Articular chondrocyte of knee joint (primary cell): ENCODE measurements around the gene UBE2N. TPM values are rescaled to one million over a fixed set of nuclear protein-coding genes. Genes with fewer than 3 reads are reported as not detected.

ENCODE experiments used
- small RNA-seq: library from RNA; depleted of rRNA; stranded (forward); fragments of <200 nt; gene quantifications from one replicate; pipeline ENCODE3, GENCODE V24; 2012
- total RNA-seq: library from RNA; depleted of rRNA; stranded (reverse); fragments of >200 nt; gene quantifications from 2 replicates; pipeline ENCODE4 v1.2.3, GENCODE V29; 2012

UBE2N gene
- 54.5 and 62.6 TPM in 2 replicates for total RNA-seq

GRCh38 chr12:93441617-93442410 is at the start of gene UBE2N:
UBE2N (minus strand) TSS chr12:93441947; CDS start chr12:93441884, 63 bp downstream.

GRCh38 chr12:93467351-93468007 is 25.7 kb upstream of the UBE2N start, which contains the start of gene MRPL42:
MRPL42 (plus strand) TSS chr12:93467514; CDS start chr12:93469286, 1,772 bp downstream.

GRCh38 chr12:93377252-93378195 is 64.2 kb downstream of the UBE2N start, which contains the start of gene NUDT4:
NUDT4 (plus strand) TSS chr12:93377925; CDS start chr12:93378323, 398 bp downstream.

Small RNA genes within 50 kb of the gene (small RNA-seq; reads per million reads assigned to genes)
- not detected for gene RF00019

Other genes starting within 250 kb of the UBE2N start
- gene NUDT4, start 64.0 kb downstream of the UBE2N start, total RNA-seq = 122 and 123 TPM in 2 replicates
- gene MRPL42, start 25.6 kb upstream of the UBE2N start, total RNA-seq = 53.6 and 72.7 TPM in 2 replicates
- 26.7 and 42.9 TPM in 2 replicates for gene SOCS2, start 130.7 kb upstream of the UBE2N start, total RNA-seq
- gene CRADD, start 235.4 kb upstream of the UBE2N start, total RNA-seq = 17.2 and 19.6 TPM in 2 replicates